ENCODE results near the gene MPPED1.

DNA sequence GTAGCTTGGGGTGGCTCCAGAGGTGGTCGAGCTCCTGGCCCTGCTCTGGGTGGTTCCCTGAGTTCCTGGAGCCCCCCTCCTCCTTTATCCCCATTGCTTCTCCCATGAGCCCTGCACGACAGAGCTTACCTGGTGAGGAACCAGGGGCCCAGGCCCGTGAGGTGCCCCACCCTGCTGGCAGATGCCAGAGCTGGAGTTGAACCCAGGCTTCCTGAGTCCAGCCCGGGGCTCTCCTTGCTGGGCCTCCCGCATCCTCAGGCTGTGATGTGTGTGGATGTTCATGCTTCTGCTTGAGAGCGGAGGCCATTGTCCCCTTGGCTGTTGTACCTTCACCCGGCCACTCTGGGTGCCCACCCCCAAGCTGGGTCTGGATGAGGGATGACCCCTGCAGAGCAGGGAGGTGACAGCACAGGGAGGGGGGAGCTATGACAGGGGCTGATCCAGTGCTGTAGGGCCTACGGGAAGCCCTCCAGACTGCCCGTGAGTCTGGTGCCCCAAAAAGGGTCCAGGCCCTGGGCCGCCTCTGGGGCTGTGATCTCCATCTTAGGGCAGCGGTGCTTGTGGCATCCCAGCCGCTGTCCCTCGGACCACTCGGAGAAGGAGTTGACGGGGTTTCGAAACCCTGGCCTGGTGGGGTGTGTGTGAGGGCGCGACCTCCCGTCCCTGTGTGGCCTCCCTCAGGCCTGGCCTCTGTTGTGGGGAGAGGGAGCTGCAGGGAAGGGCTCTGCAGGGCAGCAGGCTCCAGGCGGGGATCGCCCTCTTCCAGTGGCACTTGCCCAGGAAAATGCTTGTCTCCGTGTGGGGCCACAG lies 14.4 kb downstream of the MPPED1 start:
- TF ChIP-seq, protein P1, sequence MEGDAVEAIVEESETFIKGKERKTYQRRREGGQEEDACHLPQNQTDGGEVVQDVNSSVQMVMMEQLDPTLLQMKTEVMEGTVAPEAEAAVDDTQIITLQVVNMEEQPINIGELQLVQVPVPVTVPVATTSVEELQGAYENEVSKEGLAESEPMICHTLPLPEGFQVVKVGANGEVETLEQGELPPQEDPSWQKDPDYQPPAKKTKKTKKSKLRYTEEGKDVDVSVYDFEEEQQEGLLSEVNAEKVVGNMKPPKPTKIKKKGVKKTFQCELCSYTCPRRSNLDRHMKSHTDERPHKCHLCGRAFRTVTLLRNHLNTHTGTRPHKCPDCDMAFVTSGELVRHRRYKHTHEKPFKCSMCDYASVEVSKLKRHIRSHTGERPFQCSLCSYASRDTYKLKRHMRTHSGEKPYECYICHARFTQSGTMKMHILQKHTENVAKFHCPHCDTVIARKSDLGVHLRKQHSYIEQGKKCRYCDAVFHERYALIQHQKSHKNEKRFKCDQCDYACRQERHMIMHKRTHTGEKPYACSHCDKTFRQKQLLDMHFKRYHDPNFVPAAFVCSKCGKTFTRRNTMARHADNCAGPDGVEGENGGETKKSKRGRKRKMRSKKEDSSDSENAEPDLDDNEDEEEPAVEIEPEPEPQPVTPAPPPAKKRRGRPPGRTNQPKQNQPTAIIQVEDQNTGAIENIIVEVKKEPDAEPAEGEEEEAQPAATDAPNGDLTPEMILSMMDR (conservative IDR thresholded peaks at IDR 0.05): no peak
- TF ChIP-seq ZFX (IDR thresholded peaks at IDR 0.05): no peak

Measured in C4-2B (cell line).